CD14-positive monocyte (primary cell): Measurements from ENCODE around the gene IRF7. TPM values are rescaled to one million over a fixed set of nuclear protein-coding genes. Genes with fewer than 3 reads are reported as not detected.

Experiments used
- DNase-seq, 3 donors: peaks; one replicate each; pipeline ENCODE4 v3.0.0-alpha.2; 2011 to 2022
- H2AFZ ChIP-seq: 2 replicates; pipeline ENCODE4 v1.6.0; 2012; ENCODE audit warnings: mild to moderate bottlenecking, low read depth, low read length, inconsistent platforms; ENCODE audit not compliant: insufficient read depth, poor library complexity, severe bottlenecking
- H3K27ac ChIP-seq, 2 donors: 1 replicate in 1 of 2; 2 replicates in 1 of 2; pipeline ENCODE4 v1.5.1; 2012 to 2013; ENCODE audit warnings: low read length in 2 of 2, control low read depth in 1 of 2, inconsistent platforms in 1 of 2, low read depth in 1 of 2, mild to moderate bottlenecking in 1 of 2
- H3K27me3 ChIP-seq, 2 donors: one replicate each; pipeline versions ENCODE4 v1.6.0 to v1.6.1; 2011 to 2013; ENCODE audit warnings: low read length in 2 of 2; ENCODE audit not compliant: control insufficient read depth in 2 of 2, insufficient read depth in 2 of 2
- H3K36me3 ChIP-seq, 2 donors: replicated peaks in 1 of 2; 1 replicate in 1 of 2; 2 replicates in 1 of 2; pipeline versions ENCODE4 v1.5.1 to v1.6.1; 2012 to 2013; ENCODE audit warnings: low read length in 2 of 2, control low read depth in 1 of 2, inconsistent platforms in 1 of 2, mild to moderate bottlenecking in 1 of 2; ENCODE audit not compliant: insufficient read depth in 2 of 2, control insufficient read depth in 1 of 2
- H3K4me1 ChIP-seq, 2 donors: 1 replicate in 1 of 2; 2 replicates in 1 of 2; pipeline versions ENCODE4 v1.5.1 to v1.6.1; 2012 to 2013; ENCODE audit warnings: low read length in 2 of 2, control low read depth in 1 of 2, inconsistent platforms in 1 of 2, mild to moderate bottlenecking in 1 of 2, moderate library complexity in 1 of 2; ENCODE audit not compliant: insufficient read depth in 2 of 2, control insufficient read depth in 1 of 2
- H3K4me2 ChIP-seq: replicated peaks from 2 replicates; pipeline ENCODE3; 2012; ENCODE audit warnings: low read length, moderate library complexity, mild to moderate bottlenecking; ENCODE audit not compliant: poor library complexity, severe bottlenecking; ENCODE audit errors: extremely low read depth
- H3K4me3 ChIP-seq, 3 experiments: fragments of 200-600 bp in 1 of 3; sonication (generic) in 1 of 3; replicated peaks in 1 of 3; 1 replicate in 2 of 3; 2 replicates in 1 of 3; pipeline ENCODE4 v1.5.1; 2011 to 2013; ENCODE audit warnings: low read length in 3 of 3, mild to moderate bottlenecking in 3 of 3, control low read depth in 2 of 3, low read depth in 2 of 3, inconsistent platforms in 1 of 3, moderate library complexity in 1 of 3
- H3K79me2 ChIP-seq: 2 replicates; pipeline ENCODE4 v1.6.0; 2012; ENCODE audit warnings: mild to moderate bottlenecking, control low read depth, inconsistent platforms, low read length, moderate library complexity; ENCODE audit not compliant: insufficient read depth
- H3K9ac ChIP-seq: 2 replicates; pipeline ENCODE4 v1.6.0; 2017; ENCODE audit warnings: low read length, mild to moderate bottlenecking; ENCODE audit not compliant: insufficient read depth, poor library complexity, severe bottlenecking
- H3K9me3 ChIP-seq, 2 donors: replicated peaks in 1 of 2; 1 replicate in 1 of 2; 2 replicates in 1 of 2; pipeline versions ENCODE4 v1.5.1 to v1.6.1; 2012 to 2013; ENCODE audit warnings: low read length in 2 of 2, control low read depth in 1 of 2; ENCODE audit not compliant: control insufficient read depth in 1 of 2, insufficient read depth in 1 of 2
- H4K20me1 ChIP-seq: 2 replicates; pipeline ENCODE4 v1.6.0; 2012; ENCODE audit warnings: mild to moderate bottlenecking, low read length, control low read depth, moderate library complexity; ENCODE audit not compliant: insufficient read depth
- H3K27ac Mint-ChIP-seq, 7 donors: one replicate each; pipeline ENCODE4 v1.8.0; 2020; ENCODE audit warnings: mild to moderate bottlenecking in 7 of 7, mixed read lengths in 7 of 7, moderate library complexity in 6 of 7, inconsistent platforms in 2 of 7
- H3K27me3 Mint-ChIP-seq, 3 donors: one replicate each; pipeline ENCODE4 v1.8.0; 2021 to 2022; ENCODE audit warnings: low read depth in 3 of 3, mild to moderate bottlenecking in 3 of 3, mixed read lengths in 3 of 3, moderate library complexity in 3 of 3, inconsistent platforms in 1 of 3
- H3K36me3 Mint-ChIP-seq, 2 donors: one replicate each; pipeline ENCODE4 v1.8.0; 2020; ENCODE audit warnings: mixed read lengths in 2 of 2, inconsistent platforms in 1 of 2, mild to moderate bottlenecking in 1 of 2
- H3K4me1 Mint-ChIP-seq: one replicate; pipeline ENCODE4 v1.8.0; 2020; ENCODE audit warnings: mild to moderate bottlenecking, mixed read lengths
- H3K4me3 Mint-ChIP-seq, 2 donors: one replicate each; pipeline ENCODE4 v1.8.0; 2020; ENCODE audit warnings: mild to moderate bottlenecking in 2 of 2, mixed read lengths in 2 of 2, moderate library complexity in 1 of 2
- H3K9me3 Mint-ChIP-seq, 7 donors: one replicate each; pipeline ENCODE4 v1.8.0; 2020 to 2022; ENCODE audit warnings: mixed read lengths in 7 of 7, mild to moderate bottlenecking in 6 of 7, moderate library complexity in 6 of 7, inconsistent platforms in 2 of 7
- CTCF ChIP-seq: fragments of 200-600 bp; IDR thresholded peaks from one replicate; pipeline ENCODE4 v1.8.0; 2022; ENCODE audit warnings: antibody characterized with exemption, mild to moderate bottlenecking
- WGBS: methylation state at CpG from one replicate; pipeline ENCODE4 v1.1.5; 2013; ENCODE audit warnings: missing lambda C conversion rate; ENCODE audit not compliant: insufficient coverage; 5-methylcytosine and 5-hydroxymethylcytosine counted together
- intact Hi-C, 2 donors: fragments of 100-400 bp; cut with micrococcal nuclease; formaldehyde crosslinking; loops; one replicate each; pipeline versions ENCODE4 v1.15.0 to v1.15.1; 2023
- polyA plus RNA-seq, 3 donors: library from polyadenylated mRNA; depleted of rRNA in 1 of 3; unstranded in 2 of 3; stranded (reverse) in 1 of 3; fragments of 300-500 nt in 2 of 3; fragments of >200 nt in 1 of 3; fragmentation: Illumina TruSeq in 2 of 3; gene quantifications; 1 replicate in 2 of 3; 2 replicates in 1 of 3; pipeline ENCODE4 v1.2.3, GENCODE V29; 2012 to 2021

The IRF7 gene
- polyA plus RNA-seq, 3 donors, result 38.6 to 125 (median 42.9) TPM

GRCh38 chr11:626475-627307 lies 10.9 kb upstream of the IRF7 start, which contains the start of gene SCT:
Gene SCT, minus strand, starts transcription at chr11:627181. Its CDS starts 38 bp downstream, at chr11:627143.
- peaks cover 20% of the 10 kb centered on the region for H3K4me1 Mint-ChIP-seq
- peaks cover 0 to 16% (median 8%) of the 10 kb centered on the region in 7 donors for H3K9me3 Mint-ChIP-seq
- H3K4me3 ChIP-seq, result no peak within 1 kb of the TSS
- peaks cover 40 to 47% (median 41%) of the 10 kb centered on the region in 3 donors for H3K27me3 Mint-ChIP-seq
- no peaks in the 10 kb centered on the region for H3K9me3 ChIP-seq
- no peaks in the 10 kb centered on the region for H3K79me2 ChIP-seq
- intact Hi-C loops, result no loop called here
- no peak within 1 kb of the TSS for H3K27ac Mint-ChIP-seq
- no peak within 1 kb of the TSS for H2AFZ ChIP-seq
- no peak within 1 kb of the TSS for H3K27ac ChIP-seq
- H3K4me3 Mint-ChIP-seq, result peak within 1 kb of the TSS in 1 of 2 donors; percentile 87
- no peak within 1 kb of the TSS for H3K4me2 ChIP-seq
- WGBS, result 6% methylated on average over 64 of the region's 72 CpGs
- peaks cover 18% of the 10 kb centered on the region in 2 donors for H3K36me3 Mint-ChIP-seq
- peaks cover 6 to 34% of the 10 kb centered on the region in 2 donors for H3K27me3 ChIP-seq
- no peak within 1 kb of the TSS for H3K9ac ChIP-seq
- H3K4me1 ChIP-seq, result peaks cover 6 to 13% of the 10 kb centered on the region in 2 donors
- TF ChIP-seq CTCF, result no peak
- no peak for DNase-seq
- no peaks in the 10 kb centered on the region for H3K36me3 ChIP-seq
- peaks cover 9% of the 10 kb centered on the region for H4K20me1 ChIP-seq

- H3K4me3 Mint-ChIP-seq, result peak overlapping the region in 1 of 2 donors; percentile 51
- intact Hi-C loops, result no loop called here
- no peak overlapping the region for H3K27ac Mint-ChIP-seq
- no peak for DNase-seq
- no peak for TF ChIP-seq CTCF
- Histone ChIP-seq H3K79me2 (no peaks in the 10 kb centered on the region), H3K4me2 (no peak overlapping the region), H3K9ac (no peak overlapping the region), H4K20me1 (peaks cover 9% of the 10 kb centered on the region), H3K36me3 (no peaks in the 10 kb centered on the region), H3K27me3 (peaks cover 6 to 34% of the 10 kb centered on the region in 2 donors), H3K4me1 (peaks cover 10 to 20% of the 10 kb centered on the region in 2 donors), H3K27ac (no peak overlapping the region), H2AFZ (no peak overlapping the region), H3K4me3 (no peak overlapping the region), H3K9me3 (no peaks in the 10 kb centered on the region)
- H3K4me1 Mint-ChIP-seq, result peaks cover 26% of the 10 kb centered on the region
- peaks cover 17 to 18% of the 10 kb centered on the region in 2 donors for H3K36me3 Mint-ChIP-seq
- peaks cover 40 to 47% (median 41%) of the 10 kb centered on the region in 3 donors for H3K27me3 Mint-ChIP-seq
- 92% methylated on average over 13 of the region's 22 CpGs for WGBS
- peaks cover 0 to 16% (median 8%) of the 10 kb centered on the region in 7 donors for H3K9me3 Mint-ChIP-seq
Measured at GRCh38 chr11:625636-626268, 10.0 kb upstream of the IRF7 start.
